22Rv1 (cell line): ENCODE data around the gene LILRA5.
"Not testable (repeated sequence)": the region's sequence is repeated elsewhere in the genome, so short reads cannot be mapped to it uniquely, and the experiment has no call there.

Source experiments
- CTCF ChIP-seq: fragments of 450-650 bp; IDR thresholded peaks from 2 replicates; pipeline ENCODE4 v1.5.1; 2017; ENCODE audit warnings: mild to moderate bottlenecking
- ZFX ChIP-seq: fragments of 450-650 bp; IDR thresholded peaks from 2 replicates; pipeline ENCODE4 v1.6.1; 2017; ENCODE audit warnings: antibody characterized with exemption, borderline replicate concordance

DNA sequence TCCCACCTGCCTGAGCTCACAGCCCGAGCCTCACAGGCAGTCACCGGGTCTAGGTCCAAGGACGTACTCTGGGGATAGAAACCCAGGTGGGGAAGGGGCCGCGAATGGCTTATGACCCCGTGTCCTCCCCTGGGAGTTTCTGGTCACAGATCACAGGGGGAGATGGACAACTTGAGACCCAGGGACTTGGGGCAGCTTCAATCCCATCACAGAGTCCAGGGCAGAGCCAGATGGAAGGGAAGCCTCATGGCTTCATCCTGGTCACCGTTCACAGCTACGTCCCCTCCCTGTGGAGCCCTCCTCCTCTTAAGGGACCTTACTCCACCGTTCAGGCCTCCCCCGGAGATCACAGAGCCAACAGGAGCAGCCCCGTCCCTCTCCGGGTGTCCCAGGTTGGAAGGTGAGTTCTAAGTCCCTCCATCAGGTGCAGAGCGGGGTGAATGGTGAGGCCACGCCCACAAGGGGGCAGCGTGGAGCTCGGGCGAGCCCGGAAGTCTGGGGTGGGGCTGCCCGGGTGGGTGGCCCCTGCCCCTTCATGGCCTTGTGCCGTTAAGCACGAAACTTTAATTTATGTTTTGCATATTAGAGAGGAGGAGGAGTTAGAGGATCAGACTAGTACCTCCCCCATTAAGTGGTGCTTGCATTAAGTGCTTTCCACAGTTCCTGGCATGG, 46.3 kb upstream of the LILRA5 start:
- not testable (repeated sequence) for TF ChIP-seq CTCF, ZFX
